Measurements from ENCODE around the gene HOTAIR.
A peak's percentile ranks its signal among the peaks of the same experiment; 100 is the strongest.

Gene HOTAIR

GRCh38 chr12:54006559-54007220 lies 31.9 kb upstream of the HOTAIR start:
- WGBS (ENCODE audit: insufficient coverage): 4% methylated on average over 14 of the region's 22 CpGs
- Histone ChIP-seq H3K4me3 (ENCODE audit: control insufficient read depth in 1 of 7, extremely low read depth in 1 of 7, insufficient read depth in 4 of 7, low read depth in 2 of 7, low read length in 6 of 7) (peak overlapping the region in 4 of 7 experiments; percentile 32 to 72 (median 60)), H3K27ac (ENCODE audit: insufficient read depth in 1 of 2, low read depth in 1 of 2, low read length in 2 of 2, poor library complexity in 1 of 2, severe bottlenecking in 2 of 2) (no peak overlapping the region), H3K9me3 (ENCODE audit: control extremely low read depth in 1 of 5, control insufficient read depth in 4 of 5, insufficient read depth in 2 of 5, low read depth in 1 of 5, low read length in 4 of 5) (no peaks in the 10 kb centered on the region), H3K27me3 (replicated peaks in 2 of 5; ENCODE audit: control insufficient read depth in 4 of 5, insufficient read depth in 5 of 5, low read length in 4 of 5) (peaks cover 17 to 98% (median 65%) of the 10 kb centered on the region in 5 experiments), H3K36me3 (ENCODE audit: control insufficient read depth in 4 of 4, insufficient read depth in 4 of 4, low read length in 3 of 4) (no peaks in the 10 kb centered on the region), H3K4me1 (ENCODE audit: control extremely low read depth in 1 of 4, control insufficient read depth in 4 of 4, insufficient read depth in 4 of 4, low read length in 3 of 4) (peaks cover 0 to 13% (median 8%) of the 10 kb centered on the region in 4 experiments)
- POLR2A ChIA-PET: interaction anchor here (1.2 kb wide), 1 partner anchor 201 kb away, joined by 3 read pairs; no protein-coding TSS in a partner anchor
- no peak for DNase-seq
- CTCF ChIA-PET: interaction anchor here (0.6 to 6.7 kb wide), 16 partner anchors 9 to 208 kb away, joined by 3 to 101 read pairs (median 6); partner anchors contain the start of genes HOXC10 and HOXC5

- ChIA-PET POLR2A (interaction anchor here (1.2 kb wide), 1 partner anchor 202 kb away, joined by 3 read pairs; no protein-coding TSS in a partner anchor), CTCF (interaction anchor here (1.0 to 6.7 kb wide), 11 partner anchors 10 to 209 kb away, joined by 4 to 101 read pairs (median 8); no protein-coding TSS in a partner anchor)
- H3K27ac ChIP-seq (ENCODE audit: insufficient read depth in 1 of 2, low read depth in 1 of 2, low read length in 2 of 2, poor library complexity in 1 of 2, severe bottlenecking in 2 of 2): no peak overlapping the region
- peak; percentile 73 to 80 (median 79) for DNase-seq
- peaks cover 0 to 13% (median 8%) of the 10 kb centered on the region in 4 experiments for H3K4me1 ChIP-seq (ENCODE audit: control extremely low read depth in 1 of 4, control insufficient read depth in 4 of 4, insufficient read depth in 4 of 4, low read length in 3 of 4)
- peak overlapping the region in 4 of 7 experiments; percentile 32 to 72 (median 60) for H3K4me3 ChIP-seq (ENCODE audit: control insufficient read depth in 1 of 7, extremely low read depth in 1 of 7, insufficient read depth in 4 of 7, low read depth in 2 of 7, low read length in 6 of 7)
- H3K36me3 ChIP-seq (ENCODE audit: control insufficient read depth in 4 of 4, insufficient read depth in 4 of 4, low read length in 3 of 4): no peaks in the 10 kb centered on the region
- under 1% methylated on average over 37 of the region's 39 CpGs for WGBS (ENCODE audit: insufficient coverage)
- H3K27me3 ChIP-seq (replicated peaks in 2 of 5; ENCODE audit: control insufficient read depth in 4 of 5, insufficient read depth in 5 of 5, low read length in 4 of 5): peaks cover 15 to 98% (median 67%) of the 10 kb centered on the region in 5 experiments
- no peaks in the 10 kb centered on the region for H3K9me3 ChIP-seq (ENCODE audit: control extremely low read depth in 1 of 5, control insufficient read depth in 4 of 5, insufficient read depth in 2 of 5, low read depth in 1 of 5, low read length in 4 of 5)
Observed at GRCh38 chr12:54005853-54006558, 31.3 kb upstream of the HOTAIR start.

- no peak overlapping the region for H3K4me3 ChIP-seq (ENCODE audit: control insufficient read depth in 1 of 7, extremely low read depth in 1 of 7, insufficient read depth in 4 of 7, low read depth in 2 of 7, low read length in 6 of 7)
- H3K9me3 ChIP-seq (ENCODE audit: control extremely low read depth in 1 of 5, control insufficient read depth in 4 of 5, insufficient read depth in 2 of 5, low read depth in 1 of 5, low read length in 4 of 5): no peaks in the 10 kb centered on the region
- 5% methylated on average over 26 of the region's 26 CpGs for WGBS (ENCODE audit: insufficient coverage)
- DNase-seq: no peak
- peaks cover 0 to 13% (median 8%) of the 10 kb centered on the region in 4 experiments for H3K4me1 ChIP-seq (ENCODE audit: control extremely low read depth in 1 of 4, control insufficient read depth in 4 of 4, insufficient read depth in 4 of 4, low read length in 3 of 4)
- ChIA-PET CTCF (interaction anchor here (1.0 to 6.7 kb wide), 8 partner anchors 18 to 209 kb away, joined by 4 to 101 read pairs (median 8); no protein-coding TSS in a partner anchor), POLR2A (no interaction called here)
- no peaks in the 10 kb centered on the region for H3K36me3 ChIP-seq (ENCODE audit: control insufficient read depth in 4 of 4, insufficient read depth in 4 of 4, low read length in 3 of 4)
- no peak overlapping the region for H3K27ac ChIP-seq (ENCODE audit: insufficient read depth in 1 of 2, low read depth in 1 of 2, low read length in 2 of 2, poor library complexity in 1 of 2, severe bottlenecking in 2 of 2)
- H3K27me3 ChIP-seq (replicated peaks in 2 of 5; ENCODE audit: control insufficient read depth in 4 of 5, insufficient read depth in 5 of 5, low read length in 4 of 5): peaks cover 14 to 98% (median 64%) of the 10 kb centered on the region in 5 experiments
Observed at GRCh38 chr12:54005531-54005852, 30.7 kb upstream of the HOTAIR start.

GRCh38 chr12:54004841-54005530 lies 30.2 kb upstream of the HOTAIR start:
- Histone ChIP-seq H3K4me3 (ENCODE audit: control insufficient read depth in 1 of 7, extremely low read depth in 1 of 7, insufficient read depth in 4 of 7, low read depth in 2 of 7, low read length in 6 of 7) (no peak overlapping the region), H3K9me3 (ENCODE audit: control extremely low read depth in 1 of 5, control insufficient read depth in 4 of 5, insufficient read depth in 2 of 5, low read depth in 1 of 5, low read length in 4 of 5) (no peaks in the 10 kb centered on the region), H3K27me3 (replicated peaks in 2 of 5; ENCODE audit: control insufficient read depth in 4 of 5, insufficient read depth in 5 of 5, low read length in 4 of 5) (peaks cover 12 to 98% (median 63%) of the 10 kb centered on the region in 5 experiments), H3K36me3 (ENCODE audit: control insufficient read depth in 4 of 4, insufficient read depth in 4 of 4, low read length in 3 of 4) (no peaks in the 10 kb centered on the region), H3K4me1 (ENCODE audit: control extremely low read depth in 1 of 4, control insufficient read depth in 4 of 4, insufficient read depth in 4 of 4, low read length in 3 of 4) (peaks cover 0 to 19% (median 10%) of the 10 kb centered on the region in 4 experiments), H3K27ac (ENCODE audit: insufficient read depth in 1 of 2, low read depth in 1 of 2, low read length in 2 of 2, poor library complexity in 1 of 2, severe bottlenecking in 2 of 2) (no peak overlapping the region)
- no peak for DNase-seq
- WGBS (ENCODE audit: insufficient coverage): 5% methylated on average over 25 of the region's 31 CpGs
- ChIA-PET CTCF (interaction anchor here (1.0 to 6.7 kb wide), 11 partner anchors 17 to 210 kb away, joined by 3 to 101 read pairs (median 6); partner anchors contain the start of gene HOXC12), POLR2A (no interaction called here)

GRCh38 chr12:54004063-54004840 lies 29.5 kb upstream of the HOTAIR start:
- H3K4me1 ChIP-seq (ENCODE audit: control extremely low read depth in 1 of 4, control insufficient read depth in 4 of 4, insufficient read depth in 4 of 4, low read length in 3 of 4): peaks cover 0 to 21% (median 11%) of the 10 kb centered on the region in 4 experiments
- H3K36me3 ChIP-seq (ENCODE audit: control insufficient read depth in 4 of 4, insufficient read depth in 4 of 4, low read length in 3 of 4): no peaks in the 10 kb centered on the region
- H3K27me3 ChIP-seq (replicated peaks in 2 of 5; ENCODE audit: control insufficient read depth in 4 of 5, insufficient read depth in 5 of 5, low read length in 4 of 5): peaks cover 12 to 98% (median 60%) of the 10 kb centered on the region in 5 experiments
- ChIA-PET CTCF (interaction anchor here (0.7 to 6.7 kb wide), 11 partner anchors 13 to 211 kb away, joined by 3 to 101 read pairs (median 5); partner anchors contain the start of gene HOXC12), POLR2A (no interaction called here)
- no peaks in the 10 kb centered on the region for H3K9me3 ChIP-seq (ENCODE audit: control extremely low read depth in 1 of 5, control insufficient read depth in 4 of 5, insufficient read depth in 2 of 5, low read depth in 1 of 5, low read length in 4 of 5)
- peak in 1 of 3 donors; percentile 44 for DNase-seq
- H3K27ac ChIP-seq (ENCODE audit: insufficient read depth in 1 of 2, low read depth in 1 of 2, low read length in 2 of 2, poor library complexity in 1 of 2, severe bottlenecking in 2 of 2): no peak overlapping the region
- WGBS (ENCODE audit: insufficient coverage): 26% methylated on average over 14 of the region's 20 CpGs
- no peak overlapping the region for H3K4me3 ChIP-seq (ENCODE audit: control insufficient read depth in 1 of 7, extremely low read depth in 1 of 7, insufficient read depth in 4 of 7, low read depth in 2 of 7, low read length in 6 of 7)

- Histone ChIP-seq H3K27ac (ENCODE audit: insufficient read depth in 1 of 2, low read depth in 1 of 2, low read length in 2 of 2, poor library complexity in 1 of 2, severe bottlenecking in 2 of 2) (no peak overlapping the region), H3K27me3 (replicated peaks in 2 of 5; ENCODE audit: control insufficient read depth in 4 of 5, insufficient read depth in 5 of 5, low read length in 4 of 5) (peaks cover 12 to 100% (median 64%) of the 10 kb centered on the region in 5 experiments), H3K9me3 (ENCODE audit: control extremely low read depth in 1 of 5, control insufficient read depth in 4 of 5, insufficient read depth in 2 of 5, low read depth in 1 of 5, low read length in 4 of 5) (no peaks in the 10 kb centered on the region), H3K4me3 (ENCODE audit: control insufficient read depth in 1 of 7, extremely low read depth in 1 of 7, insufficient read depth in 4 of 7, low read depth in 2 of 7, low read length in 6 of 7) (no peak overlapping the region), H3K4me1 (ENCODE audit: control extremely low read depth in 1 of 4, control insufficient read depth in 4 of 4, insufficient read depth in 4 of 4, low read length in 3 of 4) (peaks cover 0 to 19% (median 11%) of the 10 kb centered on the region in 4 experiments), H3K36me3 (ENCODE audit: control insufficient read depth in 4 of 4, insufficient read depth in 4 of 4, low read length in 3 of 4) (no peaks in the 10 kb centered on the region)
- 50% methylated on average over 3 of the region's 3 CpGs for WGBS (ENCODE audit: insufficient coverage)
- DNase-seq: no peak
- CTCF ChIA-PET: interaction anchor here (0.7 to 6.7 kb wide), 12 partner anchors 12 to 211 kb away, joined by 3 to 101 read pairs (median 4); partner anchors contain the start of gene HOXC12
- POLR2A ChIA-PET: no interaction called here
Observed at GRCh38 chr12:54003625-54004024, 28.9 kb upstream of the HOTAIR start.
